ENCODE data around the gene VPS54.
"Not testable (repeated sequence)": the region's sequence is repeated elsewhere in the genome, so short reads cannot be mapped to it uniquely, and the experiment has no call there.

Gene VPS54

GRCh38 chr2:63992061-63992685, 27.1 kb downstream of the VPS54 start:
- no peak for DNase-seq

- DNase-seq: not testable (repeated sequence)
Observed at GRCh38 chr2:63991173-63991999, 27.8 kb downstream of the VPS54 start.

GRCh38 chr2:63990072-63990471, 29.2 kb downstream of the VPS54 start:
- DNase-seq: no peak

- not testable (repeated sequence) for DNase-seq
Observed at GRCh38 chr2:63988842-63989436, 30.3 kb downstream of the VPS54 start.

GRCh38 chr2:63984606-63985359, 34.4 kb downstream of the VPS54 start:
- no peak for DNase-seq

GRCh38 chr2:63983986-63984605, 35.1 kb downstream of the VPS54 start:
- DNase-seq: no peak

GRCh38 chr2:63982335-63982734, 36.9 kb downstream of the VPS54 start:
- DNase-seq: no peak

- no peak for DNase-seq
Observed at GRCh38 chr2:63981702-63982103, 37.5 kb downstream of the VPS54 start.

- DNase-seq: no peak
Observed at GRCh38 chr2:63980794-63981193, 38.4 kb downstream of the VPS54 start.

GRCh38 chr2:63977904-63978303, 41.3 kb downstream of the VPS54 start:
- no peak for DNase-seq

GRCh38 chr2:63976125-63976510, 43.1 kb downstream of the VPS54 start:
- no peak for DNase-seq

- DNase-seq: no peak
Observed at GRCh38 chr2:63975437-63976124, 43.6 kb downstream of the VPS54 start.

GRCh38 chr2:63975036-63975435, 44.2 kb downstream of the VPS54 start:
- not testable (repeated sequence) for DNase-seq

- DNase-seq: no peak
Observed at GRCh38 chr2:63962186-63962585, 57.0 kb downstream of the VPS54 start.

- DNase-seq: no peak
Observed at GRCh38 chr2:63950414-63950813, 68.8 kb downstream of the VPS54 start.

- DNase-seq: no peak
Observed at GRCh38 chr2:63942788-63943187, 76.4 kb downstream of the VPS54 start.

- not testable (repeated sequence) for DNase-seq
Observed at GRCh38 chr2:63932104-63932503, 87.1 kb downstream of the VPS54 start.

- DNase-seq: no peak
Observed at GRCh38 chr2:63926815-63927214, 92.4 kb downstream of the VPS54 start.

- no peak for DNase-seq
Observed at GRCh38 chr2:63914311-63914710, 104.9 kb downstream of the VPS54 start.

- DNase-seq: no peak
Observed at GRCh38 chr2:63903003-63903402, 116.2 kb downstream of the VPS54 start.

- DNase-seq: no peak
Observed at GRCh38 chr2:63902149-63902548, 117.1 kb downstream of the VPS54 start.

- DNase-seq: no peak
Observed at GRCh38 chr2:63899639-63900038, 119.6 kb downstream of the VPS54 start.

All from NK-92 treated with Interleukin-12 subunit alpha and Interleukin-12 subunit beta, amount 100 ng/mL, for 24 hours (cell line).